Endothelial cell (in vitro differentiated cells): ENCODE data around the gene SORCS1. TPM values are rescaled to one million over a fixed set of nuclear protein-coding genes. Genes with fewer than 3 reads are reported as not detected.

Source experiments
- DNase-seq: peaks from one replicate; pipeline ENCODE4 v3.0.0; 2021; ENCODE audit warnings: low spot score
- H3K27ac Mint-ChIP-seq: one replicate; pipeline ENCODE4 v1.8.0; 2021; ENCODE audit warnings: mixed read lengths, inconsistent platforms; ENCODE audit not compliant: unreplicated experiment
- H3K27me3 Mint-ChIP-seq: one replicate; pipeline ENCODE4 v1.8.0; 2021; ENCODE audit warnings: mild to moderate bottlenecking, moderate library complexity, mixed read lengths, inconsistent platforms; ENCODE audit not compliant: unreplicated experiment
- H3K36me3 Mint-ChIP-seq: one replicate; pipeline ENCODE4 v1.8.0; 2021; ENCODE audit warnings: mild to moderate bottlenecking, low read depth, mixed read lengths, inconsistent platforms; ENCODE audit not compliant: unreplicated experiment
- H3K4me1 Mint-ChIP-seq: one replicate; pipeline ENCODE4 v1.8.0; 2021; ENCODE audit warnings: mild to moderate bottlenecking, mixed read lengths, inconsistent platforms; ENCODE audit not compliant: unreplicated experiment
- H3K4me3 Mint-ChIP-seq: one replicate; pipeline ENCODE4 v1.8.0; 2021; ENCODE audit warnings: mild to moderate bottlenecking, mixed read lengths, inconsistent platforms; ENCODE audit not compliant: unreplicated experiment
- H3K9me3 Mint-ChIP-seq: one replicate; pipeline ENCODE4 v1.8.0; 2021; ENCODE audit warnings: mixed read lengths, inconsistent platforms; ENCODE audit not compliant: unreplicated experiment
- CTCF ChIP-seq: fragments of 200-600 bp; sonication (generic); IDR thresholded peaks from one replicate; pipeline ENCODE4 v1.5.0; 2021; ENCODE audit warnings: antibody characterized with exemption; ENCODE audit not compliant: unreplicated experiment
- total RNA-seq: library from RNA; stranded (reverse); fragmentation: NEBNext Ultra II Directional; extraction: Animal tissue kit (Norgen Biotek cat#: 25700); gene quantifications from one replicate; pipeline ENCODE4 v1.2.1, GENCODE V29; 2021; ENCODE audit not compliant: unreplicated experiment

The SORCS1 gene
- total RNA-seq, 1 donor from 2014 or later, result 0.56 TPM

- no peak for DNase-seq
- TF ChIP-seq CTCF, result no peak
- Mint-ChIP-seq H3K9me3 (no peaks in the 10 kb centered on the region), H3K4me1 (peaks cover 3% of the 10 kb centered on the region), H3K4me3 (no peak overlapping the region), H3K27ac (no peak overlapping the region), H3K27me3 (no peaks in the 10 kb centered on the region), H3K36me3 (no peaks in the 10 kb centered on the region)
Observed at GRCh38 chr10:106938513-106938912, 226.0 kb downstream of the SORCS1 start.

- Mint-ChIP-seq H3K4me3 (no peak overlapping the region), H3K27ac (no peak overlapping the region), H3K9me3 (no peaks in the 10 kb centered on the region), H3K27me3 (no peaks in the 10 kb centered on the region), H3K4me1 (peaks cover 9% of the 10 kb centered on the region), H3K36me3 (no peaks in the 10 kb centered on the region)
- TF ChIP-seq CTCF, result no peak
- no peak for DNase-seq
Observed at GRCh38 chr10:106935978-106936451, 228.5 kb downstream of the SORCS1 start.

GRCh38 chr10:106931853-106932249, 232.7 kb downstream of the SORCS1 start:
- no peak overlapping the region for H3K4me3 Mint-ChIP-seq
- no peaks in the 10 kb centered on the region for H3K27me3 Mint-ChIP-seq
- no peak for DNase-seq
- TF ChIP-seq CTCF, result no peak
- H3K9me3 Mint-ChIP-seq, result no peaks in the 10 kb centered on the region
- H3K4me1 Mint-ChIP-seq, result peaks cover 18% of the 10 kb centered on the region
- no peak overlapping the region for H3K27ac Mint-ChIP-seq
- no peaks in the 10 kb centered on the region for H3K36me3 Mint-ChIP-seq

- H3K4me3 Mint-ChIP-seq, result no peak overlapping the region
- peaks cover 18% of the 10 kb centered on the region for H3K4me1 Mint-ChIP-seq
- no peak for TF ChIP-seq CTCF
- no peak for DNase-seq
- H3K9me3 Mint-ChIP-seq, result no peaks in the 10 kb centered on the region
- no peak overlapping the region for H3K27ac Mint-ChIP-seq
- H3K36me3 Mint-ChIP-seq, result no peaks in the 10 kb centered on the region
- H3K27me3 Mint-ChIP-seq, result no peaks in the 10 kb centered on the region
Observed at GRCh38 chr10:106931159-106931852, 233.2 kb downstream of the SORCS1 start.

GRCh38 chr10:106930751-106931150, 233.8 kb downstream of the SORCS1 start:
- Mint-ChIP-seq H3K27ac (no peak overlapping the region), H3K27me3 (no peaks in the 10 kb centered on the region), H3K4me1 (peaks cover 15% of the 10 kb centered on the region), H3K36me3 (no peaks in the 10 kb centered on the region), H3K9me3 (no peaks in the 10 kb centered on the region), H3K4me3 (no peak overlapping the region)
- DNase-seq, result no peak
- no peak for TF ChIP-seq CTCF
